GM12892 (cell line): ENCODE measurements around the gene PLXNC1.

Experiments used
- POLR2A ChIP-seq: IDR thresholded peaks from 2 replicates; pipeline ENCODE4 v1.6.1; 2011; ENCODE audit warnings: low read depth, low read length, control low read depth
- POLR2AphosphoS5 ChIP-seq: IDR thresholded peaks from 2 replicates; pipeline ENCODE4 v1.6.1; 2011; ENCODE audit warnings: low read depth, low read length, control low read depth
- TAF1 ChIP-seq: IDR thresholded peaks from 2 replicates; pipeline ENCODE4 v1.6.1; 2011; ENCODE audit warnings: low read depth, mild to moderate bottlenecking, control low read depth, low read length, borderline replicate concordance

DNA sequence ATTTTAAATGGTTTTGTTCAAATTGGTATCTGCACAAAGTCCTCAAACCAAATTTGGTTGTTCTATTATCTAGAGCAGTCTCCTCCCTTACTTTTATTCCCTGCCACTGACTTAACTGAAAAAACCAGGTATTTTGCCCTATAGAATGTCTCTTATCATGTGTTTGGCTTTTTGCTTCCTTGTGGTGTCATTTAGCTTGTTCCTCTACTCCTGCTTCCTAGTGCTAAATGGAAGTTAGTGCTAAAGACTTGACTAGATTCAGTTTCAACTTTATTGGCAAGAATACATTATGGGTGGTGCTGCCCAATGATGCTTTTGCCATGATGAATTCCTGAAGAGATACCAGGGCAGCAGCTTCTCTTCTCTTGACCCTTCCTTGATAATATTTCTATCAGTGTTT lies 29.7 kb downstream of the PLXNC1 start:
- no peak for TF ChIP-seq POLR2AphosphoS5
- no peak for TF ChIP-seq POLR2A
- no peak for TF ChIP-seq TAF1
